ENCODE measurements around the gene STARD13.

DNA sequence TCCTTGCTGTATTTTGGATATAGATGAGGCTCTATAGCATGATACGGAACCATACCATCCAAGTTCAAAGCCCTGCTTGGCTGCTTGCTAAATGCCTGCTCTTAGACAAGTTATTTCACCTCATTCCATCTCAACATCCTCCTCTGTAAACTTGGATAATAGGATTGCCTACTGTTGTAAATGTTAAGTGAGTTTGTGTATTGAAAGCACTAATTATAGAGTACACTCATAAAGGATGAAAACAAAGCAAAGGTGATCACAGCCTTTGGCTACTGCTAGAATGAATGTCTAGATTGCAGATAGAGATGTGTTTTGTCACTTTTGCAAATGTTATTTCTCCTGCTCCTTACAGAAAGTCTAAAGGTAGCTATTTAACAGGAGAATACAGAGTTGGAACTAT is 34.3 kb upstream of the STARD13 start:
- TF ChIP-seq EP300 (IDR thresholded peaks at IDR 0.05) (no peak), POLR2A (IDR thresholded peaks at IDR 0.05) (no peak), POLR2AphosphoS5 (IDR thresholded peaks at IDR 0.05) (no peak)
- TF ChIP-seq, protein P1, sequence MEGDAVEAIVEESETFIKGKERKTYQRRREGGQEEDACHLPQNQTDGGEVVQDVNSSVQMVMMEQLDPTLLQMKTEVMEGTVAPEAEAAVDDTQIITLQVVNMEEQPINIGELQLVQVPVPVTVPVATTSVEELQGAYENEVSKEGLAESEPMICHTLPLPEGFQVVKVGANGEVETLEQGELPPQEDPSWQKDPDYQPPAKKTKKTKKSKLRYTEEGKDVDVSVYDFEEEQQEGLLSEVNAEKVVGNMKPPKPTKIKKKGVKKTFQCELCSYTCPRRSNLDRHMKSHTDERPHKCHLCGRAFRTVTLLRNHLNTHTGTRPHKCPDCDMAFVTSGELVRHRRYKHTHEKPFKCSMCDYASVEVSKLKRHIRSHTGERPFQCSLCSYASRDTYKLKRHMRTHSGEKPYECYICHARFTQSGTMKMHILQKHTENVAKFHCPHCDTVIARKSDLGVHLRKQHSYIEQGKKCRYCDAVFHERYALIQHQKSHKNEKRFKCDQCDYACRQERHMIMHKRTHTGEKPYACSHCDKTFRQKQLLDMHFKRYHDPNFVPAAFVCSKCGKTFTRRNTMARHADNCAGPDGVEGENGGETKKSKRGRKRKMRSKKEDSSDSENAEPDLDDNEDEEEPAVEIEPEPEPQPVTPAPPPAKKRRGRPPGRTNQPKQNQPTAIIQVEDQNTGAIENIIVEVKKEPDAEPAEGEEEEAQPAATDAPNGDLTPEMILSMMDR (IDR thresholded peaks at IDR 0.05) = no peak

Data from stomach (tissue), 4 donors.